CD4-positive, alpha-beta T cell treated with Interleukin-10 for 1 hour (primary cell): ENCODE data around the gene CCDC142.
A peak's percentile ranks its signal among the peaks of the same experiment; 100 is the strongest.
"Not testable (repeated sequence)": the region's sequence is repeated elsewhere in the genome, so short reads cannot be mapped to it uniquely, and the experiment has no call there.

Experiments
- DNase-seq: peaks from one replicate; pipeline ENCODE4 v3.0.0-alpha.2; 2020

The CCDC142 gene

GRCh38 chr2:74499267-74499939 lies 16.6 kb upstream of the CCDC142 start, which contains the start of gene LBX2:
Gene LBX2 (minus strand): TSS chr2:74499603. CDS start chr2:74499537, 66 bp downstream.
- no peak for DNase-seq

DNA sequence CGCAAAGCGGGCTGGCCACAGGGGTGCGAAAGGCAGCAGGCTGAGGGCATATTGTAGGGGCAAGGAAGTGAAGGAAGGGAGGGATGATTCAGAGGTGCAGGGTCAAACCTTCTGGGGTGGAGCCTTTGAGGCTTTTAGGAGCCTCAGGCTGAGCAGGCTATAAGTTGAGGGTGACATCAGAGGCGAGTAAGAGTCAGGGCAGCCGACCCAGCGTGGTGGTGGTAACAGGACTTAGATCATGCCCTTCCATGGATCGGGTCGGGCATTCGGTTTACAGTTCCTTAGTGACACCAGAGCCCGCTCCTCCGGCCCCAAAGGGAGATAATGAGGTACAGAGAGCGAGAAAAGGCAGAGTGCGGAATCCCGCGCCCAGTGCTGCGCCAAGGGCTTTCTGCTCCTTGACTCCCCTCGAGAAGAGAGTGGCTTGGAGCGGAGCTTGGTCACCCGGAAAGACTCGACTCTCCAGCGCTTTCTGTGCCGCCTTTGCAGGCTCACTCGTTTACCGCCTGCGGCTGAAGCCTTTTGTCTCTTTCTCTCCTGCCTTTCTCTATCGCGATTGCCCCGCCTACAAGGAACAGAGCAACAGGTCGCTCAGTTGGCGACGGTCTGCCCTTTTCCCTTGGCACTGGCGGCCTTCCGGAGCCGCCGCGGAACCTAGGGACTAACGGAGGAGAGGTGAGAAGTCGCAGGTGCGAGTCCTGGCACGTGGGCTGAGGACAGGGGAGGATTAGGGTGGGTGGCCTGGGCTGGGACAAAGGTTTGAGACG lies 15.9 kb upstream of the CCDC142 start:
- peak; percentile 23 for DNase-seq

GRCh38 chr2:74497777-74498499 lies 15.1 kb upstream of the CCDC142 start:
- DNase-seq, result peak; percentile 25

DNA sequence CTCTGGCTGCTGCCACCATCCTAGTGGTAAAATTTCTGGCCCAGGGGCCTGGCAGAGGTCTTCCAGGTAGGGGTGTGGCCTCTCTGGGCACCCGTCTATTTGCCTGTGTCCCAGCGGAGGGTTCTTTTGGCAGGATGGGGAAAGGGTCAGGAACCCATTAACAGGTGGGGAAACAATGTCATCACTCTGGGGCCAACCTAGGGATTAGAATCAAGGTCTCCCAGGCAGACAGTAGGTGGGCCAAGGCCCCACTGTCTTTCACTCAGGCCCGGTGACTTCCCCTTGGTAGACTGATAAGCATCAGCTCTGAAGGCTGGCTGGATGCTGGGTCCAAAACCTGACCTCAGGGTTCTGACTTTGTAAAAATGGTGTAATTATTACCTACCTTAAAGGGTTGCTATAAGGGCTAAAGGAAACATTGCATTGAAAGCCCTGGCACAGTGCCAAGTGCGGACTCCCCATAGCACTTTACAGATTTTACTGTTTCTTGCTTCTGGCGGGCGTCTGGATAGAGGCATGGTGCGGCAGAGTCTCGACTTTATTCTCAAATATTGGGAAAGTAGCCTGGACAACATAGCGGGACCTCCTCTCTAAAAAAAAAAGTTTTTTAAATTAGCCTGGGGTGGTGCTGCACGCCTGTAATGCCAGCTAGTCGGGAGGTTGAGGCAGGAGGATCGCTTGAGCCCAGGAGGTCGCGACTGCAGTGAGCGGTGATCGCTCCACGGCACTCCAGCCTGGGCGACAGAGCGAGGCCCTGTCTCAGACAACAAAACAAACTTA lies 14.4 kb upstream of the CCDC142 start:
- DNase-seq, result no peak

- no peak for DNase-seq
Measured at GRCh38 chr2:74495440-74495839, 12.6 kb upstream of the CCDC142 start.

DNA sequence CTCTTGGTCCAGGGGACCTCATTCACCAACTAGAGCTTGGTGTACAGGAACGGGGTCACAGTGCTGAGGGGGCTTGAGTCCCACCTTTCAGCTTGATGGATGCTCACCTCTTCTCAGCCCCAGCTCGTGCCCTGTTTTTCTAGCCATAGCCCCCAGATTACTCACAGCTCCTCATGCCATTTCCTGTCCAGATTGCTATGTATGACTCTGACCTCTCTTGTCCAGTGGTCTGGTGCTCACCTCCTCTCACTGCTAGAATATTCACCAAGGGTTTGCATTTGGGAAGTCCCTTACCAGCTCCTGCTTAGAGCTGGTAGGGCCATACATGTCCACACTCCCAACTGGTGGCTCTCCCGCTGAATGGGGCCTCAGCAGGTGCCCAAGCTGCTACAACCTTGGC lies 10.7 kb upstream of the CCDC142 start:
- no peak for DNase-seq

DNA sequence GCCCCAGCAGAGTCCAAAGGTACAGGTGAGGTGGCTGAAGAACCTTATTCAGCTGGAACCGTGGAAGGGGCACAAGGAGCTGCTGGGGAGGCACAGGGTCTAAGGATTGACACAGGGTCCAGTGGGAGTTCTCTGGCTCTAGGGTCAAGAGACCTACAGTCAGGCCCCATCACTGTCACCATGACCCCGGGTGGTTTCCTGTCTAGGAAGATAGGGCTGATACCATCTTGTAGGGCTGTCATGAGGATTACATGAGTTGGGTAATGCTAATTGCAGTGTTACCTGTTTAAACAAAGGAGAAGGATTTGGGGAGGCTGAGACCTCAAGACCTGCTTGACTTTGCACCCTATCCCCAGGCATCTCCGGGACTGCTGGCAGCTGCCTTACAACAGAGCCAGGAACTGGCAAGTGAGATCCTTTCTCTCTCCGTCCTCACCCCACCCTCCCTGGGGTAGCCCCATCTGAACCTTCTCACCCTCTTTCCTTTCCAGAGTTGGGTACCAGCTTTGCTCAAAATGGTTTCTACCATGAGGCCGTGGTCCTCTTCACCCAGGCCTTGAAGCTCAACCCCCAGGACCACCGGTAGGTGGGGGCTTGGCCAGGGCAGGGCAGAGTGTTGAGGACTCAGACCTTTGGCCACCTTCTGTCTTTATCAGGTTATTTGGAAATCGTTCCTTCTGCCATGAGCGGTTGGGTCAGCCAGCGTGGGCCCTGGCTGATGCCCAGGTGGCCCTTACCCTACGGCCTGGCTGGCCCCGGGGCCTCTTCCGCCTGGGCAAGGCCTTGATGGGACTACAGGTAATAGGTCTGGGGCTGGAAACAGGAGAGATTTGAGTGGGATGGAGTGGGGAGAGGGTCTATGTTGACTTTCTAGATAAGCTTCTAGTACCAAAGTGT lies 9.1 kb upstream of the CCDC142 start:
- no peak for DNase-seq

- no peak for DNase-seq
Measured at GRCh38 chr2:74489906-74490305, 7.1 kb upstream of the CCDC142 start.

DNA sequence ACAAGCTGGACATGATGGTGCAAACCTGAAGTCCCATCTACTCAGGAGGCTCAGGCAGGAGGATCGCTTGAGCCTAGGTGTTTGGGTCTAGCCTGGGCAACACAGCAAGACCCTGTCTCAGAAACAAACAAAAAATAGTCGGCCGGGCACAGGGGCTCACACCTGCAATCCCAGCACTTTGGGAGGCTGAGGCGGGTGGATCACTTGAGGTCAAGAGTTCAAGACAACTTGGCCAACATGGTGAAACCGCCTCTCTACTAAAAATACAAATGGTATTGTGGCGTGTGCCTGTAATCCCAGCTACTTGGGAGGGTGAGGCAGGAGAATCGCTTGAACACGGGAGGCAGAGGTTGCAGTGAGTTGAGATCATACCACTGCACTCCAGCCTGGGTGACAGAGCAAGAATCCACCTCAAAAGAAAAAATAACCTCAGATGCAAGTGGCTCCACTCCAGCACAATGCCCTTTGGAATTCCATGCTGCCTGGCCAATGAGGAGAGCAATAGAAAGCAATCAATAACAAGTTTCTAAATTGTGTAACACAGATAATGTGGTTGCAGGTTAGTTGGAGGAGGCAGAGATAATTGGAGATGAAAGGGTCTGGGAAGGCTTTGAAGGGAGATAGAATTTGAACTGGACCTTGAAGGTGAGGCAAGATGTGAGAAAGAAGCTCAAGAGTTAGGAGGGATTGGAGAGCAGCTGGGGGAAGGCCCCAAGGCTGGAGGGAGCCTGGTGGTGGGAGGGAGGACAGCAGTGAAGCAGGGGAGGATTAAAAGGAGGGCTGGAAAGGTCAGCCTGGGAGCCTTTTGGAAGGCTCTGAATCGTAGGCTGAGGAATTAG lies 6.1 kb upstream of the CCDC142 start:
- no peak for DNase-seq

- DNase-seq, result no peak
Measured at GRCh38 chr2:74486141-74486540, 3.3 kb upstream of the CCDC142 start.

- not testable (repeated sequence) for DNase-seq
Measured at GRCh38 chr2:74483675-74484164, 922 bp upstream of the CCDC142 start.

DNA sequence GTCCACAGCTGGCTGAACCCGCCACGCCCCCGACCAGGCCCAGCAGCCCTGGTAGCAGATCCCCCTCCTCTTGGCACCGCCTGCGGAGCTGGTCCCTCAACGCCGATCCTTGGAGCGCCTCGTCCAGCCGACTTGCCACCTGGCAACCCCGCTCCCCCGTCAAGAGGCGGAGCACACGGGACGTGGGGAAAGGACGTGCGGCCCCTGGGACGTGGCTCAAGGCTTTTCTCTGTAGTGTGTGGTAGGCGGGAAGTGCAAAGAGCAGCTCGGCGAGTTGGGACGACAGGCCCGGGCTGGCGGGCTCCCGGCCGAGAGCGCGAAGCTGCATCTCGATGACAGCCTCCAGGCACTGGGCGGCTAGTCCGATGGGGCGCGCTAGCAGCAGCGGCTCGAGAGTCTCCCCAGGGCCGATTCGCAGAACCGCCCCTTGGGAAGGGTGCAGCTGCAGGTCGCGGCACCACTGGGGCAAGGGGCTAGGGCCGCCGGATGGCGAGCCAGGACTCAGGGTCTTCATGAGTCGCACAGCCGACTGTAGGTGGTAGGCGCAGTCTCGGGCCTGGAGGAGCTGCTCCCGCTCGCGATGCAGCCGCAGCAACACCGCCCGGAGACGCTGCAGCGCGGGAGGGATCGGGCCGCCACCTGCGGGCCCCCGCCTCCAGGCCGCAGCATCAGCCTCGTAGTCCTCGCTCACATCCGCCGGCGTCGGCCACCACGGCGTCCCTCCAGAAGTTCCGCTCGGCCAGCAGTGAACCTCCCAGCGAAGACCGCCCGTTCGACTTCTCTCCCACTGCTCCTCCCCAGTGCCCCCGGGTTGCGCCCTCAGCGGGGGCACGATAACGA lies 617 bp downstream of the CCDC142 start:
- DNase-seq, result peak; percentile 67

DNA sequence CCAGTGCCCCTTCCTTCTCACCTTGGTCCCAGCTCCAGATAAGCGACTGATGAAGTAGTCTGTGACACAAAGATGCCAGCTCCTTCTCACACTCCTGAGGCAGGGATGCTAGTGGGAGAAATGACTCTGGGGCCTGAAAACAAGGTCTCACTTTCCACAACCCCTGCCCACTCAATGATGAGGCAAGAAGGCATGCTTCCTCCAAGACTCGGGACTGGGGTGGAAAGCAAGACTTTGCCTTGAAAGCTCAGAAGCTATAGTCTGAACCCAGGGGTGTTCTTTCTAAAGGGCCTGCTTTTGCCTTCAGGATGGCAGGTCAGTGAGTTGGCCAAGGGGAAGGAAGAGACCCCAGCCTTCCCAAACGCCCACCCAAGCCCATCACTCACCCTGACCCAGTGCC lies 1.4 kb downstream of the CCDC142 start:
- no peak for DNase-seq

DNA sequence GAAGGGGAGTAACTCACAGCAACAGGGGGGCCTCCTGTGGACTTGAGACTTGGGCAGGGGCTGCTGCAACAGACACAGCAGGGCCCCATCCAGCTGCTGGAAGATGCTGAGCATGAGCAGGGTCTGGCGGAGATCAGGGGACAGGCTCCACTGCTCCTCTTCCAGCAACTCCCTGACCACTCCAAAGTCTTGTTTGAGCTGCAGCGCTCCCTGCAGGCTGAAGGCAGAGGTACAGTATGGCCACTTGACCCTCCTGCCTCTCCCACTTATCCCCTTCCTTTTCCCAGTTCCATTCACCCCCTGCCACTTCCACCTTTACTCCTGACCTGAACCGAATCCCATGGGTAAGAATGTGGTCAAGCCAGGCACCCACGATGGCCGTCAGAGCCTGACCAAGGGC lies 7.9 kb downstream of the CCDC142 start:
- DNase-seq, result no peak

GRCh38 chr2:74474481-74474880 lies 8.3 kb downstream of the CCDC142 start:
- DNase-seq, result no peak

GRCh38 chr2:74472945-74473258 lies 9.9 kb downstream of the CCDC142 start:
- DNase-seq, result no peak

DNA sequence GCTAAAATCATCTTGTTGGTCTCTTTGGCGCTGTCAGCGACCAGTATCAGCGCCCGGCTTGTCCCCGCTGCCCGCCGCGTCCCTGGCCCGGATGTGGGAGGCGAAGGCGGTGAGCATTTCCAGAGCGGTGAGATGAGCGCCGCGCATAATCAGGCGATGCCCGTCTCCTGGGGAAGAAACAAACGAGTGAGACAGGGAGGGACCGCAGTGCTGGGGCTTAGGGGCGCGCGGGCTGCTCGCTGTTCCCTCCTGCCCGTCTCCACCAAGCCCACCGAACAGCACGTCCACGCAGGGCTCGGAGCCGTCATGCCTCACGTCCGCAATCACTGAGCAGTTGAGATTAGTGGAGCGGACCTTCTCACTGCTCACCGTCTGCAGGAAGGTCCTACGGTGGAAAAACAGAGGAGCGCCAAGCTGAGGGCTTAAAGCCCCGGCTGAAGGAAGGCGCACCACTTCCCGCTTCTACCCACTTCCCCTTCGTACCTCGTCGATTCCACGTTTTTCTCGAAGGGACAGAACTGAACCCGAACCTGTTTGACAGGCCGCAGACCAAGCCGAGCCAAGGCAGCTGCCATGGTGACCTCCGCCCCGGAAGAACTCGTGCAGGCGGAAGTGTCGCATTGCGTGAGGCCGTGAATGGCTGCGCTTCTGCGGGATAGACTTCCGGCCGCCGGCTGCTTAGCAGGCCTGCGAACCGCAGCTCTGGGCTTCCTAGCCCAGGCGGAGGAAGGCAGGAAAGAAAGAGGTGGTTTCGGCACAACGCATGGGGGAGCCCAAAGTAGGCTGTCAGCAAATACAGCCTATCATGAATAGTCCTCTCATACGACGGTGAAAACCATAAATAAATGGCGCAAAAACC lies 10.5 kb downstream of the CCDC142 start, which contains the start of gene MRPL53:
MRPL53 (minus strand) TSS at position 595 of the 859 bp plus-strand sequence; CDS start at position 575, 20 bp downstream.
- peak; percentile 96 for DNase-seq

- no peak for DNase-seq
Measured at GRCh38 chr2:74471332-74472065, 11.3 kb downstream of the CCDC142 start.
